HCT116 (cell line): ENCODE results near the gene ASXL2.

Experiments
- CEBPB ChIP-seq: IDR thresholded peaks from 2 replicates; pipeline ENCODE4 v1.6.1; 2012; ENCODE audit warnings: low read depth
- CTCF ChIP-seq, 3 experiments: fragments of 200-600 bp in 1 of 3; sonication (generic) in 1 of 3; IDR thresholded peaks in 2 of 3; conservative IDR thresholded peaks in 1 of 3; 2 replicates each; pipeline ENCODE4 v1.5.1; 2012 to 2017; ENCODE audit warnings: low read depth in 2 of 3, low read length in 2 of 3, antibody characterized with exemption in 1 of 3, borderline replicate concordance in 1 of 3, control low read depth in 1 of 3, mild to moderate bottlenecking in 1 of 3, mixed read lengths in 1 of 3, mixed run types in 1 of 3, moderate library complexity in 1 of 3; ENCODE audit not compliant: insufficient read depth in 1 of 3
- EGR1 ChIP-seq: IDR thresholded peaks from 2 replicates; pipeline ENCODE4 v1.6.1; 2012; ENCODE audit warnings: low read depth
- EZH2 ChIP-seq: fragments of 200-600 bp; sonication (generic); IDR thresholded peaks from 2 replicates; pipeline ENCODE4 v1.6.1; 2017; ENCODE audit warnings: antibody characterized with exemption, mixed run types
- POLR2A ChIP-seq: IDR thresholded peaks from 2 replicates; pipeline ENCODE4 v1.7.0; 2011; ENCODE audit warnings: borderline replicate concordance; ENCODE audit not compliant: insufficient read depth, insufficient read length; ENCODE audit errors: extremely low read depth
- POLR2AphosphoS5 ChIP-seq: IDR thresholded peaks from 2 replicates; pipeline ENCODE4 v1.6.1; 2011; ENCODE audit warnings: mild to moderate bottlenecking, low read depth, low read length, moderate library complexity
- REST ChIP-seq: IDR thresholded peaks from 2 replicates; pipeline ENCODE4 v1.6.1; 2012; ENCODE audit warnings: low read depth
- YY1 ChIP-seq: IDR thresholded peaks from 2 replicates; pipeline ENCODE4 v1.6.1; 2011; ENCODE audit warnings: low read length, low read depth, moderate library complexity, mild to moderate bottlenecking; ENCODE audit not compliant: insufficient replicate concordance; ENCODE audit errors: extremely low read depth

GRCh38 chr2:25856377-25856776 is 21.9 kb downstream of the ASXL2 start:
- TF ChIP-seq CEBPB (no peak), POLR2AphosphoS5 (no peak), CTCF (IDR thresholded peaks at IDR 0.05 in 2 of 3, conservative IDR thresholded peaks at IDR 0.05 in 1 of 3; ENCODE audit: borderline replicate concordance in 1 of 3, insufficient read depth in 1 of 3, low read depth in 2 of 3, low read length in 2 of 3) (0 out of 6 replicates have a peak, but pooled peaks of 1 of the 3 experiments have one; percentile 11), EGR1 (no peak), YY1 (no peak), REST (no peak), EZH2 (no peak), POLR2A (no peak)
